GM12878 (cell line): ENCODE measurements around the gene CEP135.

Experiments
- ESRRA ChIP-seq: IDR thresholded peaks from 2 replicates; pipeline ENCODE4 v1.6.1; 2012; ENCODE audit warnings: mild to moderate bottlenecking, low read length, improper control_type of control experiment
- EZH2 ChIP-seq: IDR thresholded peaks from 2 replicates; pipeline ENCODE4 v1.6.1; 2012; ENCODE audit warnings: low read depth, mild to moderate bottlenecking, control low read depth, inconsistent platforms, low read length, borderline replicate concordance; ENCODE audit not compliant: control insufficient read depth
- HCFC1 ChIP-seq: fragments of 150-350 bp; IDR thresholded peaks from 2 replicates; pipeline ENCODE4 v1.6.1; 2014; ENCODE audit warnings: low read length
- IKZF2 ChIP-seq, 2 experiments: fragments of 450-650 bp; IDR thresholded peaks; 2 replicates each; pipeline ENCODE4 v1.6.1; 2017; ENCODE audit warnings: mild to moderate bottlenecking in 2 of 2, moderate library complexity in 2 of 2
- POLR2AphosphoS2 ChIP-seq: IDR thresholded peaks from 2 replicates; pipeline ENCODE4 v1.6.1; 2011; ENCODE audit warnings: low read depth, mild to moderate bottlenecking, low read length, improper control_type of control experiment, moderate library complexity
- POU2F2 ChIP-seq: IDR thresholded peaks from 3 replicates; pipeline ENCODE4 v1.6.1; 2011; ENCODE audit warnings: low read depth, mild to moderate bottlenecking, low read length, borderline replicate concordance
- RAD51 ChIP-seq: fragments of 450-650 bp; IDR thresholded peaks from 2 replicates; pipeline ENCODE4 v1.6.1; 2016; ENCODE audit warnings: moderate library complexity, mild to moderate bottlenecking, inconsistent platforms
- TF ChIP-seq, protein P1 (sequence below): IDR thresholded peaks from 2 replicates; pipeline ENCODE4 v1.6.1; 2012; ENCODE audit warnings: low read depth, low read length, improper control_type of control experiment
- TF ChIP-seq, protein P2 (sequence below): IDR thresholded peaks from 2 replicates; pipeline ENCODE4 v1.6.1; 2012; ENCODE audit warnings: low read depth, low read length, improper control_type of control experiment

DNA sequence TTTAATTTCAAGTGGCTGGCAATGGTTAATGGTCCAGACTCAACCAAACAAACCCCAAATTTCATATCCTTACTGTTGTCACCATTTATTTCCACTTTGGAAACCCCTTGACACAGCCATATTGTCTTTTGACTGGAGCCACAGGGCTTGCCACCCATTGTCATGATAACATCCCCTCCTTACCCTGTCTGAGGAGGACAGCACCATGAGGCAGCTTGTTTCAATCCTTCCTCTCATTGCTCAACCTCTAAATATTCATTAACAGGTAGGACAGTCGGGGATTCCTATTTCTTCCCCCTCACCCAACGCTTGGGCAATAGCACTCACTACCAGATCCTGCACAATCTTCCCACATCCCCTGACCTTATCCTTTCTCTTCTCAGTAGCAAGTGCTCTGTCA is 92.1 kb downstream of the CEP135 start:
- no peak for TF ChIP-seq EZH2
- TF ChIP-seq POU2F2: no peak
- TF ChIP-seq HCFC1: no peak
- TF ChIP-seq, protein P1, sequence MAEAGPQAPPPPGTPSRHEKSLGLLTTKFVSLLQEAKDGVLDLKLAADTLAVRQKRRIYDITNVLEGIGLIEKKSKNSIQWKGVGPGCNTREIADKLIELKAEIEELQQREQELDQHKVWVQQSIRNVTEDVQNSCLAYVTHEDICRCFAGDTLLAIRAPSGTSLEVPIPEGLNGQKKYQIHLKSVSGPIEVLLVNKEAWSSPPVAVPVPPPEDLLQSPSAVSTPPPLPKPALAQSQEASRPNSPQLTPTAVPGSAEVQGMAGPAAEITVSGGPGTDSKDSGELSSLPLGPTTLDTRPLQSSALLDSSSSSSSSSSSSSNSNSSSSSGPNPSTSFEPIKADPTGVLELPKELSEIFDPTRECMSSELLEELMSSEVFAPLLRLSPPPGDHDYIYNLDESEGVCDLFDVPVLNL: no peak
- no peak for TF ChIP-seq ESRRA
- no peak for TF ChIP-seq IKZF2 (IDR thresholded peaks at IDR 0.05)
- TF ChIP-seq, protein P2, sequence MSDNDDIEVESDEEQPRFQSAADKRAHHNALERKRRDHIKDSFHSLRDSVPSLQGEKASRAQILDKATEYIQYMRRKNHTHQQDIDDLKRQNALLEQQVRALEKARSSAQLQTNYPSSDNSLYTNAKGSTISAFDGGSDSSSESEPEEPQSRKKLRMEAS: no peak
- no peak for TF ChIP-seq RAD51
- TF ChIP-seq POLR2AphosphoS2: no peak
